ENCODE measurements around the gene SPRYD7.
A peak's percentile ranks its signal among the peaks of the same experiment; 100 is the strongest.

The SPRYD7 gene

DNA sequence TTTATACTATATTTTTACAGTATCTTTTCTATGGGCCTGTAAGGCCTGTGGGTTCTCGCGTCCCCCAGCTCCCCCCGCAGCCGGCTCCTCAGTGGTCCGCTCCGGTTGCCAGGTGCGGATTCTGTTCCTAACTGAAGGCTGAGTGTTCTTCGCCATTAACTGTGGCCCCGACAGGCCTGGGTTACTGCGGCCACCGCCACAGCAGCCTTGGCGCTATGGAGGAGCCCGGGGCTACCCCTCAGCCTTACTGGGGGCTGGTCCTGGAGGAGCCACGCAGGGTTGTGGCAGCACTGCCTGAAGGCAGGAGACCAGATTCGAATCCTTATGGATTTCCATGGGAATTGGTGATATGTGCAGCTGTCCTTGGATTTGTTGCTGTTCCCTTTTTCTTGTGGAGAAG lies 45.8 kb downstream of the SPRYD7 start:
- TF ChIP-seq, protein P1, sequence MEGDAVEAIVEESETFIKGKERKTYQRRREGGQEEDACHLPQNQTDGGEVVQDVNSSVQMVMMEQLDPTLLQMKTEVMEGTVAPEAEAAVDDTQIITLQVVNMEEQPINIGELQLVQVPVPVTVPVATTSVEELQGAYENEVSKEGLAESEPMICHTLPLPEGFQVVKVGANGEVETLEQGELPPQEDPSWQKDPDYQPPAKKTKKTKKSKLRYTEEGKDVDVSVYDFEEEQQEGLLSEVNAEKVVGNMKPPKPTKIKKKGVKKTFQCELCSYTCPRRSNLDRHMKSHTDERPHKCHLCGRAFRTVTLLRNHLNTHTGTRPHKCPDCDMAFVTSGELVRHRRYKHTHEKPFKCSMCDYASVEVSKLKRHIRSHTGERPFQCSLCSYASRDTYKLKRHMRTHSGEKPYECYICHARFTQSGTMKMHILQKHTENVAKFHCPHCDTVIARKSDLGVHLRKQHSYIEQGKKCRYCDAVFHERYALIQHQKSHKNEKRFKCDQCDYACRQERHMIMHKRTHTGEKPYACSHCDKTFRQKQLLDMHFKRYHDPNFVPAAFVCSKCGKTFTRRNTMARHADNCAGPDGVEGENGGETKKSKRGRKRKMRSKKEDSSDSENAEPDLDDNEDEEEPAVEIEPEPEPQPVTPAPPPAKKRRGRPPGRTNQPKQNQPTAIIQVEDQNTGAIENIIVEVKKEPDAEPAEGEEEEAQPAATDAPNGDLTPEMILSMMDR (IDR thresholded peaks at IDR 0.05; ENCODE audit: low read length, missing control alignments), result no peak
- H3K4me3 ChIP-seq (replicated peaks; ENCODE audit: low read depth, low read length), result no peak overlapping the region
- no peak for DNase-seq (ENCODE audit: low read depth)

DNA sequence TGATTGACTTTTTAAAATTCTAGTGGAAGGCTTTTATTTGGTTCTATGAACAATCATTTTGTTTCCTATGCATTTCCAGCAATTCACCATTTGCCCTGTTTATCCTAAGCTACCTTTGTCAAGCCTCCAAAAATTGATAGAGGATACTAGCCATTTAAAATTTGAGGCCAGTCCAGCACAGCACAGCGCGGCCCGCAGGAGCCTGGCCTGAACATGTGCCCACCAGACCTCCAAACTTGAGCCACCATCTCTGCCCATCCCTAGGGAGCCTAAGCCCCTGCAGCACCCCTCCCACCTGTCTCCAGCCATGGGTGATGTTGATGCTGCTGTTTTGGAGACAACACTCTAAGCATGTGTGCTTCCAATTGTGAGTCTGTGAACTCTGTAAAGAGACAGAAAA lies 57.5 kb downstream of the SPRYD7 start:
- TF ChIP-seq, protein P1 (IDR thresholded peaks at IDR 0.05; ENCODE audit: low read length, missing control alignments), result no peak
- no peak for DNase-seq (ENCODE audit: low read depth)
- no peak overlapping the region for H3K4me3 ChIP-seq (replicated peaks; ENCODE audit: low read depth, low read length)

DNA sequence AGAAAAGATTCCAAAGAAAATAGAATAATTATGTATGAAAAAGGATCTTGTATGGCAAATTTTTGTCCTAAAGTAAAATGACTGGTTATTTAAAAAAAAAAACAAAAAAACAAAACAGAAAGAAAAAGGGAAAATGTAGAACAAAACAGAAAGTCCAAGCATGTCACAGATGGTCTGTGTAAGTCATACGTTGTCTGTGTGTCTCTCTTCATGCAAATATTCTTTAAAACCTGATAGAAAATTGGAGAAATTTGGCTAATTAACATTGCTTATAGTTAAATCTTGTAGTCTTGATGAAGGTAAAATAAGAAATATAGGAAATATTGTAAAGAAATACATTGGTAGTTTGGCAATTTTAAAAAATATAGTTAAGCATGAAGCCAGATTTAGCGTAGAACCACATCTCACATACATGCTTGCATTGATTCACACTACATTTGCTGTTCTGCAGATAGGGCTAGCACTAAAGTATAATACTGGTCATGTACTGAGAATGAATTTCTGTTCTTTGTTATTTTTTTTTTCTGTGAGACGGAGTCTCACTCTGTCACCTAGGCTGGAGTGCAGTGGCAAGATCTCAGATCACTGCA lies 58.4 kb downstream of the SPRYD7 start:
- TF ChIP-seq, protein P1 (IDR thresholded peaks at IDR 0.05; ENCODE audit: low read length, missing control alignments), result no peak
- DNase-seq (ENCODE audit: low read depth), result no peak
- H3K4me3 ChIP-seq (replicated peaks; ENCODE audit: low read depth, low read length), result no peak overlapping the region

DNA sequence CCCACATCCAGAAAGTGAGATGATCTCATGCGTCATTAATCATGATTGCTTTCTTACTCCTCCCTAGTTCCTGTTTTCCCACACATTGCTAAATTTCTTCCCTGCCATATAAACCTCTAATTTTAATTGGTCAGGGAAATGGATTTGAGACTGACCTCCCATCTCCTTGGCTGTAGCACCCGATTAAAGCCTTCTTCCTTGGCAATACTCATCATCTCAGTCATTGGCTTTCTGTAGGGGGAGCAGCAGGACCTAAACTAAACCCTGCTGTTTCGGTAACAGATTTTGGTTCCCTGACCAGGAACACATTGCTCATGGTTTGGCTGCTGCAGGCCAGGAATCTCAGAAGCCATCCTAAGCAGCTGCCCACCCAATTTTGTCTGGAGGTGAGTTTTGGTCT lies 61.7 kb downstream of the SPRYD7 start:
- DNase-seq (ENCODE audit: low read depth), result no peak
- TF ChIP-seq, protein P1 (IDR thresholded peaks at IDR 0.05; ENCODE audit: low read length, missing control alignments), result no peak
- no peak overlapping the region for H3K4me3 ChIP-seq (replicated peaks; ENCODE audit: low read depth, low read length)

DNA sequence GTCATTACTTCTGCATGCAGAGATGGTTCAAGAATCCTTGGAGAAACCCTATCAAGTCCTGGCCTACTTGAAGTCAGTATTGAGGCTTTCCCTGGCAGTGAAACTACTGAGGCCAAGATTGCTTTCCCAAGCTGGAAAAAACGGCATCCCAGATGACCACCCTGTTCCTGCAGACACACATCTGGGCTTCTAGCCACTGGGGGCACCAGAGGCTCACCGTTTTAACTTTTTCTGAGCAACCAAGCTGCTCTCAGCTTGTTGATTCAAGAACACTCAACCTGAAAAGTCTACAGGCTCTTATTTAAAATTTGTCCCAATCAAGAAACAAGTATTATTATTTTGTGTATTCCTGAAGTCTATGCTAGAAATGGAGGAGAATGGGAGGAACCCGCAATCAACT lies 66.6 kb downstream of the SPRYD7 start:
- TF ChIP-seq, protein P1 (IDR thresholded peaks at IDR 0.05; ENCODE audit: low read length, missing control alignments), result peak; percentile 52
- peak; percentile 53 for DNase-seq (ENCODE audit: low read depth)
- no peak overlapping the region for H3K4me3 ChIP-seq (replicated peaks; ENCODE audit: low read depth, low read length)

DNA sequence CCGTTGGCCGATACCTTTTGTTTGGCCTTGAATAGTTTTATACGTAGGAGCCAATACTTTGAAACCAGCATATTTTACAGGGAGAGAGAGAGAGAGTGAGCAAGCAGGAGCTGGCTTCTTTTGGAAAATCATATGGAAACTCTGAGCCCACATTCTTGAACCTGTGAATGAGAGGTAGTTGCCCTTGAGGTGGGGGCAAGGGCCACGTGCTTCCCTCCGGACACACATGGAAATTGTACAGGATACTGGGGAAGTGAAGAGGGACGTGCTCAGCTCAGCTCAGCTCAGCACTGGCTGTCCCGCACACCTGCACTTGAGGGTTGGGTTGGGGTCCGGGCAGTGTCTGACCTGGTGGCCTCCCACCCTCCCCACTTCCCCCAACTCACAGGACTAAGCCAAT lies 68.3 kb downstream of the SPRYD7 start:
- no peak for DNase-seq (ENCODE audit: low read depth)
- no peak overlapping the region for H3K4me3 ChIP-seq (replicated peaks; ENCODE audit: low read depth, low read length)
- TF ChIP-seq, protein P1 (IDR thresholded peaks at IDR 0.05; ENCODE audit: low read length, missing control alignments), result no peak

DNA sequence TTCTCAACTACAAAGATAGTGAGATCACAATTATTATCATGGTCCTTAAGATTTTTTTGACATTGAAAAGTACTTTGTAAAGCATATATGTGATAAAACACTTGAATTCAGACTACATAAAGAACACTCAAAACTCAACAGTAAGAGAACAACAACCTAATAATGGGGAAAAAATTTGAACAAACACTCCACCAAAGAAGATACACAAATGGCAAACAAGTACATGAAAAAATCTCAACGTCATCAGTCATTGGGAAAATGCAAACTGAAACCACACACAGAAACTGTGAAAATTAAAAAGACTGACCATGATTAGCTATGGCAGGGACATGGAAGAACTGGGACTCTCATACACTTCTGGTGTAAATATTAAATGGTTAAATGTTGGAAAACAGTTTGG lies 70.9 kb downstream of the SPRYD7 start:
- H3K4me3 ChIP-seq (replicated peaks; ENCODE audit: low read depth, low read length), result no peak overlapping the region
- no peak for DNase-seq (ENCODE audit: low read depth)
- TF ChIP-seq, protein P1 (IDR thresholded peaks at IDR 0.05; ENCODE audit: low read length, missing control alignments), result no peak
